ENCODE measurements around the gene ARL13A. TPM values are rescaled to one million over a fixed set of nuclear protein-coding genes. Genes with fewer than 3 reads are reported as not detected.

ARL13A gene
- total RNA-seq, 4 donors from 2014 or later, result not detected

DNA sequence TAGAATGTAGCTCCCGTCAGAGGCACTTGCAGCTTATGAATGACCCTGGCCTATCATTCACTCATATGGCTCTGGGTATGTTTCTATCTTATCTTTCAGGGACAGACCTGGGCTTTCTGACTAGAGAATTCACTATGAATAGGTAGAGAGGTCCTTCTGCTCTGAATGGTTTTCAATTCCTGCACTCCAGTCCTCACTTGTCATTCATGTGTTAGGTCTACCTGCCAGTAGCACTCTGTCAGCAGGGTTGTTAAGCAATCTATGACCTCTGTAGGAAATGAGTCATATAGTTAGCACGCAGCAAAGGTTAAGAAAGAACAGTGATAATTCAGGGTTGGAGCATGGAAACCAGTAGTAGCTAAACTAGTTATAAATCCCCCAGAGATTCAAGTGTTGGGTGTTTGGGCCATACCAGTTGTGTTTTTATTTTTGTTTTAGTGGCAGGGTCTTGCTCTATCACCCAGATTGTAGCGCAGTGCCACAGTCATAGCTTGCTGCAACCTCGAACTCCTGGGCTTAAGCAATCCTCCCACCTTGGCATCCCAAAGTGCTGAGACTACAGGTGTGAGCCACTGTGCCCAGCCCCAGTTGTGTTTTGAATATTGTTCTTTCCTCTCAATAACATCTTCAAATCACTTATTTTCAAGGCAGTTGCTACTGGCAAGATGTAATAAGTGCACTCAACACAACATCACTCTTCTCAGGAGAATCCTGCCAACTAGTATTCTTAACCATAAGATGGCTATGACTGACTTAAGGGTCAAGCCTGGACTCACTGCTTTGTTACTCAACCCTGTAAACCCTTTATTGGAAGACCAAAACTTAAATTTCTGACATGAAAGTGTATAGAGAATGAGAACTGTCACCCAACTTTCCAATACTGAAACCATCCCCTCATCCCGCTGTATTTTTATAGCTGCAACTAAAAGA is 25.1 kb downstream of the ARL13A start:
- TF ChIP-seq CTCF (IDR thresholded peaks at IDR 0.05; ENCODE audit: low read depth), result no peak

- TF ChIP-seq CTCF (IDR thresholded peaks at IDR 0.05; ENCODE audit: low read depth), result no peak
These were observed 26.0 kb downstream of the ARL13A start for GRCh38 chrX:100995469-100995868.

GRCh38 chrX:100999451-100999850 is 29.9 kb downstream of the ARL13A start:
- TF ChIP-seq CTCF (IDR thresholded peaks at IDR 0.05; ENCODE audit: low read depth), result no peak

DNA sequence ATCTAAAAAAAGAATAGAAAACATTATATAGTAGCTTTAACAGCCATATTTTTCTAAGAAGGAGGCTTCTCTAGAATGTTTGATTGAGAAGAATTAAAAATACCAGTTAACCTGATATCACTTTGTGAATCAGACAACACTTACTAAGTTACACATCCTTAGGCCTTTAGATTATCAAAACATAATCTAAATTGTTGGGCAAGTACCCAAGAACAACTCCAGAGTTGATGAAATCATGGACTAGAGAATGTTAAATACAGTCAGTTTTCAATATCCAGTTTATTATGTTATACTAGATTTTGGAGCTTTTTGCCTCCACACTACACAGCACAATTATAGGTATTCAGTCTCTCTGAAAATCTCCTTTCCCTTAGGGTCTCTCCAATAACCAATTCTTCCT is 39.6 kb downstream of the ARL13A start:
- TF ChIP-seq CTCF (IDR thresholded peaks at IDR 0.05; ENCODE audit: low read depth), result no peak

DNA sequence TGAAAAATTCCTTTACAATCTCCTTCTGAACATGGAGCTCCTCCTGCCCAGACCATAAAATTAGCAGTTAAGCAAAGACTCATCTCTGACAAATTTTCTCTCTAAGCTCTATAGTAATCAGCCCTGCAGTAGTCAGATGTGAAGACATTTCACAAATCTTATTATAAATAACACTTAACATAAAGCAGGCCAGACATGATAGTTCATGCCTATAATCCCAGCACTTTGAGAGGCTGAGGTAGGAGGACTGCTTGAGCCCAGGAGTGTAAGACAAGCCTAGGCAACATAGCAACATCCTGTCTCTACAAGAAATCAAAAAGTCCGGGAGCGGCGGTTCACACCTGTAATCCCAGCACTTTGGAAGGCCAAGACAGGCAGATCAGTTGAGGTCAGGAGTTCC is 52.5 kb downstream of the ARL13A start:
- TF ChIP-seq CTCF (IDR thresholded peaks at IDR 0.05; ENCODE audit: low read depth), result no peak

GRCh38 chrX:101025126-101025525 is 55.6 kb downstream of the ARL13A start:
- TF ChIP-seq CTCF (IDR thresholded peaks at IDR 0.05; ENCODE audit: low read depth), result no peak

GRCh38 chrX:101028562-101028961 is 59.1 kb downstream of the ARL13A start:
- no peak for TF ChIP-seq CTCF (IDR thresholded peaks at IDR 0.05; ENCODE audit: low read depth)

Measured in subcutaneous adipose tissue (tissue), 4 donors.